Tibial artery (tissue), 4 donors: ENCODE results near the gene ELL.

Experiments
- DNase-seq, 2 donors: peaks; one replicate each; pipeline ENCODE4 v3.0.0-alpha.2; 2019
- H3K27ac ChIP-seq, 2 donors: fragments of 200-600 bp; sonication (generic) in 1 of 2; 1 replicate in 1 of 2; 2 replicates in 1 of 2; pipeline ENCODE4 v1.5.1; 2018 to 2019; ENCODE audit warnings: mild to moderate bottlenecking in 1 of 2
- H3K27me3 ChIP-seq, 2 donors: fragments of 200-600 bp; sonication (generic) in 1 of 2; one replicate each; pipeline versions ENCODE4 v1.5.1 to v1.6.0; 2016 to 2019
- H3K36me3 ChIP-seq, 3 donors: fragments of 200-600 bp; sonication (generic) in 2 of 3; one replicate each; pipeline ENCODE4 v1.5.1; 2016 to 2019; ENCODE audit warnings: mild to moderate bottlenecking in 2 of 3
- H3K4me1 ChIP-seq, 4 donors: fragments of 200-600 bp; sonication (generic) in 2 of 4; 1 replicate in 3 of 4; 2 replicates in 1 of 4; pipeline ENCODE4 v1.5.1; 2016 to 2019
- H3K4me3 ChIP-seq, 2 donors: fragments of 200-600 bp; sonication (generic) in 1 of 2; 1 replicate in 1 of 2; 2 replicates in 1 of 2; pipeline ENCODE4 v1.5.1; 2018 to 2019; ENCODE audit warnings: mild to moderate bottlenecking in 2 of 2
- H3K9me3 ChIP-seq, 3 donors: fragments of 200-600 bp; sonication (generic) in 1 of 3; one replicate each; pipeline ENCODE4 v1.5.1; 2016 to 2019
- CTCF ChIP-seq, 2 experiments: fragments of 200-600 bp in 1 of 2; fragments of 450-650 bp in 1 of 2; IDR thresholded peaks; one replicate each; pipeline ENCODE4 v1.5.1; 2017 to 2019; ENCODE audit warnings: antibody characterized with exemption in 2 of 2, mild to moderate bottlenecking in 1 of 2, moderate library complexity in 1 of 2
- intact Hi-C: fragments of 100-400 bp; cut with DNase I; formaldehyde crosslinking; loops from one replicate; pipeline ENCODE4 v1.15.0; 2023; ENCODE audit warnings: low total_unique reads

Gene ELL

GRCh38 chr19:18456279-18456678 is 65.6 kb downstream of the ELL start:
- no peak for DNase-seq
- intact Hi-C loops: no loop called here
- Histone ChIP-seq H3K36me3 (peaks cover 0 to 73% (median 46%) of the 10 kb centered on the region in 3 donors), H3K9me3 (no peaks in the 10 kb centered on the region), H3K27ac (peak overlapping the region; percentile 65 to 74), H3K27me3 (no peaks in the 10 kb centered on the region), H3K4me3 (no peak overlapping the region), H3K4me1 (peaks cover 15 to 45% (median 33%) of the 10 kb centered on the region in 4 donors)
- no peak for TF ChIP-seq CTCF (IDR thresholded peaks at IDR 0.05)

- Histone ChIP-seq H3K27me3 (no peaks in the 10 kb centered on the region), H3K4me3 (no peak overlapping the region), H3K36me3 (peaks cover 22 to 86% (median 50%) of the 10 kb centered on the region in 3 donors), H3K9me3 (no peaks in the 10 kb centered on the region), H3K4me1 (peaks cover 0 to 30% (median 21%) of the 10 kb centered on the region in 4 donors), H3K27ac (no peak overlapping the region)
- intact Hi-C loops: loop anchor here (5.0 kb wide), 1 partner anchor 129 kb away; no protein-coding TSS in a partner anchor
- no peak for TF ChIP-seq CTCF (IDR thresholded peaks at IDR 0.05)
- DNase-seq: no peak
These were observed 68.4 kb downstream of the ELL start for GRCh38 chr19:18453269-18454024.

GRCh38 chr19:18452386-18452785 is 69.5 kb downstream of the ELL start:
- DNase-seq: no peak
- intact Hi-C loops: loop anchor here (5.0 kb wide), 1 partner anchor 130 kb away; no protein-coding TSS in a partner anchor
- Histone ChIP-seq H3K36me3 (peaks cover 27 to 87% (median 44%) of the 10 kb centered on the region in 3 donors), H3K4me1 (peaks cover 0 to 22% (median 15%) of the 10 kb centered on the region in 4 donors), H3K4me3 (no peak overlapping the region), H3K27ac (no peak overlapping the region), H3K9me3 (no peaks in the 10 kb centered on the region), H3K27me3 (no peaks in the 10 kb centered on the region)
- no peak for TF ChIP-seq CTCF (IDR thresholded peaks at IDR 0.05)

- H3K4me3 ChIP-seq: no peak overlapping the region
These were observed 70.7 kb downstream of the ELL start for GRCh38 chr19:18450931-18451836.

More at GRCh38 chr19:18450931-18451836, 70.7 kb downstream of the ELL start:
- peaks cover 34 to 89% (median 49%) of the 10 kb centered on the region in 3 donors for H3K36me3 ChIP-seq
- no peaks in the 10 kb centered on the region for H3K27me3 ChIP-seq
- peak; percentile 97 to 98 for TF ChIP-seq CTCF (IDR thresholded peaks at IDR 0.05)
- H3K27ac ChIP-seq: peak overlapping the region in 1 of 2 donors; percentile 7
- DNase-seq: peak; percentile 83 to 92
- no peaks in the 10 kb centered on the region for H3K9me3 ChIP-seq
- intact Hi-C loops: loop anchor here (5.0 kb wide), 1 partner anchor 131 kb away; no protein-coding TSS in a partner anchor
- H3K4me1 ChIP-seq: peaks cover 0 to 12% (median 5%) of the 10 kb centered on the region in 4 donors
